Neural cell (in vitro differentiated cells): ENCODE data around the gene FCAMR. TPM values are rescaled to one million over a fixed set of nuclear protein-coding genes. Genes with fewer than 3 reads are reported as not detected.

Source experiments
- H2AFZ ChIP-seq: fragments of 200-600, 300-800 bp; sonication (generic), shearing (Covaris generic); 2 replicates; pipeline ENCODE4 v1.6.0; 2014; ENCODE audit warnings: low read depth, mild to moderate bottlenecking, antibody characterized with exemption, low read length, moderate library complexity
- H3F3A ChIP-seq: fragments of 200-600 bp; shearing (Covaris generic); 2 replicates; pipeline ENCODE4 v1.6.1; 2016; ENCODE audit warnings: mild to moderate bottlenecking, moderate library complexity, mixed read lengths, antibody characterized with exemption, low read length; ENCODE audit not compliant: insufficient read depth, poor library complexity, severe bottlenecking
- H3K27ac ChIP-seq: fragments of 200-600, 300-800 bp; sonication (generic), shearing (Covaris generic); 2 replicates; pipeline ENCODE4 v1.5.1; 2014; ENCODE audit warnings: mild to moderate bottlenecking, low read length, moderate library complexity
- H3K27me3 ChIP-seq: fragments of 300-800, 200-600 bp; sonication (generic), shearing (Covaris generic); 2 replicates; pipeline ENCODE4 v1.6.0; 2014; ENCODE audit warnings: mild to moderate bottlenecking, low read depth, low read length, moderate library complexity; ENCODE audit not compliant: insufficient read depth
- H3K36me3 ChIP-seq: fragments of 300-800, 200-600 bp; sonication (generic), shearing (Covaris generic); 2 replicates; pipeline ENCODE4 v1.5.1; 2014; ENCODE audit warnings: mild to moderate bottlenecking, antibody characterized with exemption, low read length, moderate library complexity; ENCODE audit not compliant: insufficient read depth
- H3K4me2 ChIP-seq: fragments of 300-800, 200-600 bp; sonication (generic), shearing (Covaris generic); 2 replicates; pipeline ENCODE4 v1.6.0; 2014; ENCODE audit warnings: mild to moderate bottlenecking, low read length
- H3K4me3 ChIP-seq: fragments of 300-800, 200-600 bp; sonication (generic), shearing (Covaris generic); 2 replicates; pipeline ENCODE4 v1.5.1; 2014; ENCODE audit warnings: mild to moderate bottlenecking, low read length, moderate library complexity
- H3K79me2 ChIP-seq: fragments of 200-600 bp; shearing (Covaris generic); replicated peaks from 2 replicates; pipeline ENCODE4 v1.6.0; 2014; ENCODE audit warnings: mild to moderate bottlenecking, low read length, moderate library complexity; ENCODE audit not compliant: insufficient read depth
- H3K9ac ChIP-seq: fragments of 300-800, 200-600 bp; sonication (generic), shearing (Covaris generic); 2 replicates; pipeline ENCODE4 v1.6.1; 2016; ENCODE audit warnings: mild to moderate bottlenecking, low read length, mixed read lengths
- H3K9me2 ChIP-seq: fragments of 200-600 bp; shearing (Covaris generic); 2 replicates; pipeline ENCODE4 v1.6.1; 2016; ENCODE audit warnings: mild to moderate bottlenecking, low read length, mixed read lengths; ENCODE audit not compliant: insufficient read depth
- H3K9me3 ChIP-seq: fragments of 200-600, 300-800 bp; sonication (generic), shearing (Covaris generic); 2 replicates; pipeline ENCODE4 v1.6.1; 2016; ENCODE audit warnings: mild to moderate bottlenecking, mixed run types, low read length, moderate library complexity, mixed read lengths
- H4K20me1 ChIP-seq: fragments of 200-600 bp; shearing (Covaris generic); 2 replicates; pipeline ENCODE4 v1.6.1; 2016; ENCODE audit warnings: mild to moderate bottlenecking, mixed run types; ENCODE audit not compliant: insufficient read depth
- EP300 ChIP-seq: fragments of 450-650 bp; conservative IDR thresholded peaks from 2 replicates; pipeline ENCODE4 v1.6.1; 2014; ENCODE audit warnings: antibody characterized with exemption, mild to moderate bottlenecking, moderate library complexity; ENCODE audit not compliant: poor library complexity, severe bottlenecking
- EZH2 ChIP-seq: fragments of 200-600, 300-800 bp; shearing (Covaris generic), sonication (generic); IDR thresholded peaks from 2 replicates; pipeline ENCODE4 v1.6.1; 2014; ENCODE audit warnings: antibody characterized with exemption, low read length, borderline replicate concordance, mild to moderate bottlenecking; ENCODE audit not compliant: insufficient read depth, poor library complexity, severe bottlenecking
- MXI1 ChIP-seq: fragments of 450-650 bp; conservative IDR thresholded peaks from 2 replicates; pipeline ENCODE4 v1.6.1; 2014; ENCODE audit warnings: antibody characterized with exemption, mild to moderate bottlenecking; ENCODE audit not compliant: poor library complexity, severe bottlenecking
- POLR2AphosphoS5 ChIP-seq: IDR thresholded peaks from 2 replicates; pipeline ENCODE4 v1.6.1; 2012
- RAD21 ChIP-seq: fragments of 450-650 bp; conservative IDR thresholded peaks from 2 replicates; pipeline ENCODE4 v1.6.1; 2014; ENCODE audit warnings: antibody characterized with exemption, mild to moderate bottlenecking, moderate library complexity
- SMC3 ChIP-seq: fragments of 450-650 bp; conservative IDR thresholded peaks from 2 replicates; pipeline ENCODE4 v1.6.1; 2014; ENCODE audit warnings: antibody characterized with exemption, mild to moderate bottlenecking, moderate library complexity; ENCODE audit not compliant: poor library complexity
- TAF1 ChIP-seq: IDR thresholded peaks from 2 replicates; pipeline ENCODE4 v1.6.1; 2012; ENCODE audit warnings: low read depth
- polyA plus RNA-seq: library from polyadenylated mRNA; depleted of rRNA; stranded (reverse); fragments of >200 nt; gene quantifications from 2 replicates; pipeline ENCODE4 v1.2.3, GENCODE V29; 2014
- TF ChIP-seq, protein P1 (sequence below): fragments of 450-650 bp; IDR thresholded peaks from 2 replicates; pipeline ENCODE4 v1.5.1; 2014; ENCODE audit warnings: antibody characterized with exemption, mild to moderate bottlenecking, moderate library complexity; ENCODE audit not compliant: poor library complexity, severe bottlenecking
- TF ChIP-seq, protein P2 (sequence below): IDR thresholded peaks from 2 replicates; pipeline ENCODE4 v1.6.1; 2012; ENCODE audit warnings: borderline replicate concordance

Gene FCAMR
- polyA plus RNA-seq, 1 donor from 2014 or later, result not detected

DNA sequence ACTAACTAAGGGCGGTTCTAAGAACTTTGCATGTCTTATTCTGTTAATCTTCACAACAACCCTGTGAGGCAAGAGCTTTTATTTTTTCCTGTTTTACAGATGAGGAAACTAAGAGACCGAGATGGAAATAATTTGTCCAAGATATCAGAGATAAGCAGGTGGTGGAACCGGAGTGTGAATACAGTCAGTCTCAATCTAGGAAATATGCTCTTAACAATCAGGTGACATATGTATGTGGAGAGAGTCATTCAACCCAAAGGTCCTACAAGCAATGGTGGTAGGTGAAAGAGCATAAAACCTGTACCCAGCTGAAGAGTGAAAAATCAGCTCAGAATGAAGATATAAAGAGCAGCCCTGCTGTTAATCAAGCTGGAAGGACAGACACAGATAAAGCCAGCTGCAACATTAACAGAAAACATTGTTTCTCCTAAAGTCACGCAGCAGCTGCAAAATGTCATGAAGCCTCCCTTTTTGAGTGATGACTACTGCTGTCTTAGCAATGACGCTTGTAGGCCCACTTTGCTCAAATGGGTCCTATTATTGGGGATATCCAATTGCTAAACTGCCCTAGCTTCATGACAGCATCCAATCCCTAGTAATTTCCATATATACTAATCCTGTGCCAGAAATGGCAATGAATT, 30.5 kb upstream of the FCAMR start:
- Histone ChIP-seq H3K4me2 (no peak overlapping the region), H2AFZ (no peak overlapping the region), H3K9me3 (no peaks in the 10 kb centered on the region), H3K4me3 (no peak overlapping the region), H3F3A (no peaks in the 10 kb centered on the region), H3K36me3 (no peaks in the 10 kb centered on the region), H3K27ac (no peak overlapping the region), H3K9ac (no peak overlapping the region), H3K27me3 (no peaks in the 10 kb centered on the region), H3K79me2 (no peaks in the 10 kb centered on the region), H4K20me1 (no peaks in the 10 kb centered on the region), H3K9me2 (no peaks in the 10 kb centered on the region)
- no peak for TF ChIP-seq EZH2
- no peak for TF ChIP-seq POLR2AphosphoS5
- no peak for TF ChIP-seq EP300
- no peak for TF ChIP-seq MXI1
- no peak for TF ChIP-seq TAF1
- TF ChIP-seq, protein P1, sequence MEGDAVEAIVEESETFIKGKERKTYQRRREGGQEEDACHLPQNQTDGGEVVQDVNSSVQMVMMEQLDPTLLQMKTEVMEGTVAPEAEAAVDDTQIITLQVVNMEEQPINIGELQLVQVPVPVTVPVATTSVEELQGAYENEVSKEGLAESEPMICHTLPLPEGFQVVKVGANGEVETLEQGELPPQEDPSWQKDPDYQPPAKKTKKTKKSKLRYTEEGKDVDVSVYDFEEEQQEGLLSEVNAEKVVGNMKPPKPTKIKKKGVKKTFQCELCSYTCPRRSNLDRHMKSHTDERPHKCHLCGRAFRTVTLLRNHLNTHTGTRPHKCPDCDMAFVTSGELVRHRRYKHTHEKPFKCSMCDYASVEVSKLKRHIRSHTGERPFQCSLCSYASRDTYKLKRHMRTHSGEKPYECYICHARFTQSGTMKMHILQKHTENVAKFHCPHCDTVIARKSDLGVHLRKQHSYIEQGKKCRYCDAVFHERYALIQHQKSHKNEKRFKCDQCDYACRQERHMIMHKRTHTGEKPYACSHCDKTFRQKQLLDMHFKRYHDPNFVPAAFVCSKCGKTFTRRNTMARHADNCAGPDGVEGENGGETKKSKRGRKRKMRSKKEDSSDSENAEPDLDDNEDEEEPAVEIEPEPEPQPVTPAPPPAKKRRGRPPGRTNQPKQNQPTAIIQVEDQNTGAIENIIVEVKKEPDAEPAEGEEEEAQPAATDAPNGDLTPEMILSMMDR, result no peak
- TF ChIP-seq, protein P2, sequence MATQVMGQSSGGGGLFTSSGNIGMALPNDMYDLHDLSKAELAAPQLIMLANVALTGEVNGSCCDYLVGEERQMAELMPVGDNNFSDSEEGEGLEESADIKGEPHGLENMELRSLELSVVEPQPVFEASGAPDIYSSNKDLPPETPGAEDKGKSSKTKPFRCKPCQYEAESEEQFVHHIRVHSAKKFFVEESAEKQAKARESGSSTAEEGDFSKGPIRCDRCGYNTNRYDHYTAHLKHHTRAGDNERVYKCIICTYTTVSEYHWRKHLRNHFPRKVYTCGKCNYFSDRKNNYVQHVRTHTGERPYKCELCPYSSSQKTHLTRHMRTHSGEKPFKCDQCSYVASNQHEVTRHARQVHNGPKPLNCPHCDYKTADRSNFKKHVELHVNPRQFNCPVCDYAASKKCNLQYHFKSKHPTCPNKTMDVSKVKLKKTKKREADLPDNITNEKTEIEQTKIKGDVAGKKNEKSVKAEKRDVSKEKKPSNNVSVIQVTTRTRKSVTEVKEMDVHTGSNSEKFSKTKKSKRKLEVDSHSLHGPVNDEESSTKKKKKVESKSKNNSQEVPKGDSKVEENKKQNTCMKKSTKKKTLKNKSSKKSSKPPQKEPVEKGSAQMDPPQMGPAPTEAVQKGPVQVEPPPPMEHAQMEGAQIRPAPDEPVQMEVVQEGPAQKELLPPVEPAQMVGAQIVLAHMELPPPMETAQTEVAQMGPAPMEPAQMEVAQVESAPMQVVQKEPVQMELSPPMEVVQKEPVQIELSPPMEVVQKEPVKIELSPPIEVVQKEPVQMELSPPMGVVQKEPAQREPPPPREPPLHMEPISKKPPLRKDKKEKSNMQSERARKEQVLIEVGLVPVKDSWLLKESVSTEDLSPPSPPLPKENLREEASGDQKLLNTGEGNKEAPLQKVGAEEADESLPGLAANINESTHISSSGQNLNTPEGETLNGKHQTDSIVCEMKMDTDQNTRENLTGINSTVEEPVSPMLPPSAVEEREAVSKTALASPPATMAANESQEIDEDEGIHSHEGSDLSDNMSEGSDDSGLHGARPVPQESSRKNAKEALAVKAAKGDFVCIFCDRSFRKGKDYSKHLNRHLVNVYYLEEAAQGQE, result no peak
- no peak for TF ChIP-seq RAD21
- TF ChIP-seq SMC3, result no peak

DNA sequence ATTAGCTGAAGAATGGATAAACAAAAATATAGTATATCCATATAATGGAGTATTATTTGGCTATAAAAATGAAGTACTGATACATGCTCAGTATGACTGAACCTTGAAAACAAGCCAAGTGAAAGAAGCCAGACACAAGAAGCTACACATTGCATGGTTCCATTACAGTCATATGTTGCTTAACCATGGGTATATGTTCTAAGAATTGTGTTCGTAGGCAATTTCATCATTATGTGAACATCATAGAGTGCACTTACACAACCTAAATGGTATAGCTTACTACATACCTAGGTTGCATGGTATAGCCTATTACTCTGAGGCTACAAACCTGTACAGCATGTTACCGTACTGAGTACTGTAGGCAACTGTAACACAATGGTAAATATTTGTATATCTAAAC, 28.6 kb upstream of the FCAMR start:
- Histone ChIP-seq H3K9me2 (no peaks in the 10 kb centered on the region), H3K79me2 (no peaks in the 10 kb centered on the region), H3K36me3 (no peaks in the 10 kb centered on the region), H3K27me3 (no peaks in the 10 kb centered on the region), H3K4me3 (no peak overlapping the region), H3K27ac (no peak overlapping the region), H3K9ac (no peak overlapping the region), H3K4me2 (no peak overlapping the region), H4K20me1 (no peaks in the 10 kb centered on the region), H3F3A (no peaks in the 10 kb centered on the region), H3K9me3 (no peaks in the 10 kb centered on the region), H2AFZ (no peak overlapping the region)
- TF ChIP-seq RAD21 (no peak), EZH2 (no peak), TAF1 (no peak), POLR2AphosphoS5 (no peak), SMC3 (no peak)
- TF ChIP-seq, protein P2, result no peak
